Measurements from ENCODE around the gene MAPRE2.
"Not testable (repeated sequence)": the region's sequence is repeated elsewhere in the genome, so short reads cannot be mapped to it uniquely, and the experiment has no call there.

Gene MAPRE2

GRCh38 chr18:35144698-35145097 lies 103.5 kb downstream of the MAPRE2 start:
- Histone ChIP-seq H3K9me2 (ENCODE audit: low read depth, low read length) (no peaks in the 10 kb centered on the region), H4K20me1 (ENCODE audit: insufficient read depth, low read length) (no peaks in the 10 kb centered on the region), H3F3A (ENCODE audit: insufficient read depth, low read length) (no peaks in the 10 kb centered on the region), H3K27me3 (ENCODE audit: insufficient read depth, low read length) (no peaks in the 10 kb centered on the region), H3K4me3 (ENCODE audit: low read depth, low read length, poor library complexity, severe bottlenecking) (no peak overlapping the region), H3K4me1 (ENCODE audit: insufficient read depth, low read length, severe bottlenecking) (peaks cover 20% of the 10 kb centered on the region), H3K27ac (ENCODE audit: low read depth, low read length, poor library complexity, severe bottlenecking) (no peak overlapping the region), H2AFZ (ENCODE audit: low read length) (no peak overlapping the region), H3K79me2 (ENCODE audit: insufficient read depth, low read length) (no peaks in the 10 kb centered on the region), H3K9me3 (ENCODE audit: low read length) (no peaks in the 10 kb centered on the region), H3K4me2 (ENCODE audit: low read length) (no peak overlapping the region), H3K9ac (ENCODE audit: low read length) (no peak overlapping the region), H3K36me3 (ENCODE audit: insufficient read depth, low read length) (peaks cover 18% of the 10 kb centered on the region; the same call in 1 of the 2 replicates)
- TF ChIP-seq EZH2 (IDR thresholded peaks at IDR 0.05; ENCODE audit: borderline replicate concordance, low read length) (no peak), CTCF (IDR thresholded peaks at IDR 0.05; ENCODE audit: low read length) (no peak)

- not testable (repeated sequence) for H3K9me3 ChIP-seq (ENCODE audit: low read length); H3K4me2 ChIP-seq (ENCODE audit: low read length); H3K27ac ChIP-seq (ENCODE audit: low read depth, low read length, poor library complexity, severe bottlenecking); H4K20me1 ChIP-seq (ENCODE audit: insufficient read depth, low read length); H3F3A ChIP-seq (ENCODE audit: insufficient read depth, low read length); H3K9ac ChIP-seq (ENCODE audit: low read length); H2AFZ ChIP-seq (ENCODE audit: low read length); H3K4me3 ChIP-seq (ENCODE audit: low read depth, low read length, poor library complexity, severe bottlenecking); H3K79me2 ChIP-seq (ENCODE audit: insufficient read depth, low read length); H3K27me3 ChIP-seq (ENCODE audit: insufficient read depth, low read length); H3K9me2 ChIP-seq (ENCODE audit: low read depth, low read length); H3K36me3 ChIP-seq (ENCODE audit: insufficient read depth, low read length)
- H3K4me1 ChIP-seq (ENCODE audit: insufficient read depth, low read length, severe bottlenecking), result peaks cover 11% of the 10 kb centered on the region
Measured at GRCh38 chr18:35150195-35150594, 109.0 kb downstream of the MAPRE2 start.

- H3K27ac ChIP-seq (ENCODE audit: low read depth, low read length, poor library complexity, severe bottlenecking), result peak overlapping the region; percentile 33
- no peak overlapping the region for H3K9ac ChIP-seq (ENCODE audit: low read length)
- H3K4me1 ChIP-seq (ENCODE audit: insufficient read depth, low read length, severe bottlenecking), result peaks cover 18% of the 10 kb centered on the region
- no peaks in the 10 kb centered on the region for H3F3A ChIP-seq (ENCODE audit: insufficient read depth, low read length)
- no peak overlapping the region for H3K4me3 ChIP-seq (ENCODE audit: low read depth, low read length, poor library complexity, severe bottlenecking)
- H2AFZ ChIP-seq (ENCODE audit: low read length), result 0 out of 2 replicates have a peak overlapping the region, but pooled peaks have one; percentile 51
- H3K4me2 ChIP-seq (ENCODE audit: low read length), result peak overlapping the region; percentile 14; the same call in 1 of the 2 replicates
- no peaks in the 10 kb centered on the region for H3K9me2 ChIP-seq (ENCODE audit: low read depth, low read length)
- H3K9me3 ChIP-seq (ENCODE audit: low read length), result no peaks in the 10 kb centered on the region
- H3K36me3 ChIP-seq (ENCODE audit: insufficient read depth, low read length), result no peaks in the 10 kb centered on the region
- H3K27me3 ChIP-seq (ENCODE audit: insufficient read depth, low read length), result no peaks in the 10 kb centered on the region
- no peaks in the 10 kb centered on the region for H3K79me2 ChIP-seq (ENCODE audit: insufficient read depth, low read length)
- TF ChIP-seq EZH2 (IDR thresholded peaks at IDR 0.05; ENCODE audit: borderline replicate concordance, low read length) (no peak), CTCF (IDR thresholded peaks at IDR 0.05; ENCODE audit: low read length) (no peak)
- H4K20me1 ChIP-seq (ENCODE audit: insufficient read depth, low read length), result no peaks in the 10 kb centered on the region
Measured at GRCh38 chr18:35153609-35154272, 112.5 kb downstream of the MAPRE2 start.

All from OCI-LY1 (cell line).